IPS-20b (cell line): Measurements from ENCODE around the gene PITPNM2.

Experiments used
- H3K27ac ChIP-seq: one replicate; pipeline ENCODE4 v1.5.1; 2013; ENCODE audit warnings: low read length
- H3K27me3 ChIP-seq: 2 replicates; pipeline ENCODE4 v1.6.1; 2013; ENCODE audit warnings: mild to moderate bottlenecking, low read length, inconsistent platforms; ENCODE audit not compliant: insufficient read depth
- H3K36me3 ChIP-seq: 2 replicates; pipeline ENCODE4 v1.6.1; 2013; ENCODE audit warnings: low read depth, mild to moderate bottlenecking, inconsistent platforms, low read length, moderate library complexity; ENCODE audit not compliant: insufficient read depth
- H3K4me1 ChIP-seq: 2 replicates; pipeline ENCODE4 v1.6.1; 2013; ENCODE audit warnings: mild to moderate bottlenecking, control low read depth, inconsistent platforms, low read length, moderate library complexity; ENCODE audit not compliant: insufficient read depth
- H3K4me3 ChIP-seq: 2 replicates; pipeline ENCODE4 v1.5.1; 2013; ENCODE audit warnings: mild to moderate bottlenecking, low read length, inconsistent platforms
- H3K9ac ChIP-seq: 2 replicates; pipeline ENCODE4 v1.6.1; 2013; ENCODE audit warnings: low read depth, mild to moderate bottlenecking, inconsistent platforms, low read length, moderate library complexity
- H3K9me3 ChIP-seq: 2 replicates; pipeline ENCODE4 v1.6.1; 2013; ENCODE audit warnings: mild to moderate bottlenecking, low read depth, low read length, inconsistent platforms; ENCODE audit not compliant: insufficient read depth

Gene PITPNM2

GRCh38 chr12:123153906-123154305, 3.0 kb upstream of the PITPNM2 start:
- peaks cover 28% of the 10 kb centered on the region for H3K4me1 ChIP-seq
- H3K9me3 ChIP-seq = no peaks in the 10 kb centered on the region
- no peak overlapping the region for H3K9ac ChIP-seq
- peak overlapping the region; percentile 41; the same call in 1 of the 2 replicates for H3K4me3 ChIP-seq
- H3K36me3 ChIP-seq = peaks cover 8% of the 10 kb centered on the region
- no peak overlapping the region for H3K27ac ChIP-seq
- peaks cover 34% of the 10 kb centered on the region for H3K27me3 ChIP-seq

- Histone ChIP-seq H3K4me1 (peaks cover 28% of the 10 kb centered on the region), H3K36me3 (peaks cover 8% of the 10 kb centered on the region), H3K27me3 (peaks cover 44% of the 10 kb centered on the region), H3K9me3 (no peaks in the 10 kb centered on the region), H3K27ac (no peak overlapping the region), H3K9ac (no peak overlapping the region), H3K4me3 (no peak overlapping the region)
Observed at GRCh38 chr12:123152833-123153232, 1.9 kb upstream of the PITPNM2 start.

- H3K27ac ChIP-seq = no peak overlapping the region
- H3K36me3 ChIP-seq = peaks cover 8% of the 10 kb centered on the region
- peak overlapping the region; percentile 48; the same call in 1 of the 2 replicates for H3K9ac ChIP-seq
- H3K9me3 ChIP-seq = no peaks in the 10 kb centered on the region
- peaks cover 28% of the 10 kb centered on the region for H3K4me1 ChIP-seq
- H3K4me3 ChIP-seq = peak overlapping the region; percentile 72
- H3K27me3 ChIP-seq = peaks cover 49% of the 10 kb centered on the region
Observed at GRCh38 chr12:123151457-123152454, 866 bp upstream of the PITPNM2 start.

GRCh38 chr12:123150275-123150743, 581 bp downstream of the PITPNM2 start:
- no peak overlapping the region for H3K27ac ChIP-seq

GRCh38 chr12:123149501-123150274, 1.2 kb downstream of the PITPNM2 start:
- no peak overlapping the region for H3K27ac ChIP-seq
- peaks cover 28% of the 10 kb centered on the region for H3K4me1 ChIP-seq
- peaks cover 49% of the 10 kb centered on the region for H3K27me3 ChIP-seq
- H3K9me3 ChIP-seq = no peaks in the 10 kb centered on the region
- peak overlapping the region; percentile 67 for H3K4me3 ChIP-seq
- no peaks in the 10 kb centered on the region for H3K36me3 ChIP-seq
- no peak overlapping the region; the same call in 1 of the 2 replicates for H3K9ac ChIP-seq

More at GRCh38 chr12:123150275-123150743, 581 bp downstream of the PITPNM2 start:
- peaks cover 28% of the 10 kb centered on the region for H3K4me1 ChIP-seq
- H3K36me3 ChIP-seq = no peaks in the 10 kb centered on the region; the same call in 1 of the 2 replicates
- no peak overlapping the region; the same call in 1 of the 2 replicates for H3K9ac ChIP-seq
- H3K9me3 ChIP-seq = no peaks in the 10 kb centered on the region
- peaks cover 49% of the 10 kb centered on the region for H3K27me3 ChIP-seq
- H3K4me3 ChIP-seq = peak overlapping the region; percentile 67

- Histone ChIP-seq H3K27ac (no peak overlapping the region), H3K9ac (no peak overlapping the region), H3K9me3 (no peaks in the 10 kb centered on the region), H3K4me1 (peaks cover 22% of the 10 kb centered on the region), H3K36me3 (no peaks in the 10 kb centered on the region), H3K27me3 (peaks cover 49% of the 10 kb centered on the region), H3K4me3 (no peak overlapping the region)
Observed at GRCh38 chr12:123149088-123149487, 1.8 kb downstream of the PITPNM2 start.

- no peak overlapping the region for H3K27ac ChIP-seq
- H3K36me3 ChIP-seq = no peaks in the 10 kb centered on the region
- peaks cover 19% of the 10 kb centered on the region for H3K4me1 ChIP-seq
- H3K9me3 ChIP-seq = no peaks in the 10 kb centered on the region
- no peak overlapping the region for H3K9ac ChIP-seq
- peaks cover 49% of the 10 kb centered on the region for H3K27me3 ChIP-seq
- no peak overlapping the region for H3K4me3 ChIP-seq
Observed at GRCh38 chr12:123148655-123149054, 2.2 kb downstream of the PITPNM2 start.

GRCh38 chr12:123148223-123148622, 2.7 kb downstream of the PITPNM2 start:
- no peaks in the 10 kb centered on the region for H3K36me3 ChIP-seq
- H3K27ac ChIP-seq = no peak overlapping the region
- H3K4me1 ChIP-seq = peaks cover 14% of the 10 kb centered on the region; the same call in 1 of the 2 replicates
- no peaks in the 10 kb centered on the region for H3K9me3 ChIP-seq
- peaks cover 49% of the 10 kb centered on the region for H3K27me3 ChIP-seq
- H3K9ac ChIP-seq = no peak overlapping the region
- no peak overlapping the region for H3K4me3 ChIP-seq

- H3K4me1 ChIP-seq = peaks cover 12% of the 10 kb centered on the region
- no peak overlapping the region for H3K27ac ChIP-seq
- H3K9ac ChIP-seq = no peak overlapping the region
- no peaks in the 10 kb centered on the region for H3K9me3 ChIP-seq
- H3K4me3 ChIP-seq = no peak overlapping the region
- peaks cover 28% of the 10 kb centered on the region for H3K27me3 ChIP-seq
- H3K36me3 ChIP-seq = no peaks in the 10 kb centered on the region
Observed at GRCh38 chr12:123145211-123145610, 5.7 kb downstream of the PITPNM2 start.

- Histone ChIP-seq H3K9me3 (no peaks in the 10 kb centered on the region), H3K36me3 (no peaks in the 10 kb centered on the region), H3K27ac (no peak overlapping the region), H3K9ac (no peak overlapping the region), H3K4me3 (no peak overlapping the region), H3K27me3 (peaks cover 15% of the 10 kb centered on the region), H3K4me1 (peaks cover 20% of the 10 kb centered on the region)
Observed at GRCh38 chr12:123143736-123144461, 7.0 kb downstream of the PITPNM2 start.
